DMS53 treated with DMSO at 0.1 percent for 48 hours (cell line): ENCODE measurements around the gene USF1.
"Not testable (repeated sequence)": the region's sequence is repeated elsewhere in the genome, so short reads cannot be mapped to it uniquely, and the experiment has no call there.

Experiments
- DNase-seq: peaks from one replicate; lab custom pipeline; 2025; ENCODE audit not compliant: unreplicated experiment; lab: John Stamatoyannopoulos, UW

USF1 gene

GRCh38 chr1:161019751-161020495, 25.9 kb downstream of the USF1 start:
- DNase-seq: no peak

- DNase-seq: not testable (repeated sequence)
Observed at GRCh38 chr1:161019111-161019660, 26.6 kb downstream of the USF1 start.

- DNase-seq: no peak
Observed at GRCh38 chr1:161018631-161018930, 27.2 kb downstream of the USF1 start.

GRCh38 chr1:161017756-161018630, 27.8 kb downstream of the USF1 start:
- no peak for DNase-seq

GRCh38 chr1:161017181-161017580, 28.6 kb downstream of the USF1 start:
- not testable (repeated sequence) for DNase-seq

- DNase-seq: not testable (repeated sequence)
Observed at GRCh38 chr1:161016683-161017082, 29.1 kb downstream of the USF1 start.

GRCh38 chr1:161013488-161014230, 32.1 kb downstream of the USF1 start:
- no peak for DNase-seq

GRCh38 chr1:161013131-161013487, 32.7 kb downstream of the USF1 start:
- DNase-seq: no peak

GRCh38 chr1:161012420-161012819, 33.4 kb downstream of the USF1 start:
- no peak for DNase-seq

GRCh38 chr1:161009602-161010211, 36.1 kb downstream of the USF1 start:
- no peak for DNase-seq

GRCh38 chr1:161008869-161009510, 36.8 kb downstream of the USF1 start:
- no peak for DNase-seq

GRCh38 chr1:161007369-161007768, 38.4 kb downstream of the USF1 start:
- no peak for DNase-seq

GRCh38 chr1:161006563-161006962, 39.2 kb downstream of the USF1 start:
- DNase-seq: no peak

GRCh38 chr1:161001525-161001924, 44.3 kb downstream of the USF1 start:
- no peak for DNase-seq

- no peak for DNase-seq
Observed at GRCh38 chr1:161000736-161001480, 44.9 kb downstream of the USF1 start.

- DNase-seq: no peak
Observed at GRCh38 chr1:160999376-160999775, 46.4 kb downstream of the USF1 start.

GRCh38 chr1:160997323-160998038, 48.3 kb downstream of the USF1 start:
- DNase-seq: peak; percentile 6

- DNase-seq: no peak
Observed at GRCh38 chr1:160996178-160996577, 49.6 kb downstream of the USF1 start.

- DNase-seq: peak; percentile 24
Observed at GRCh38 chr1:160993544-160994193, 52.1 kb downstream of the USF1 start.
